ENCODE results near the gene PBLD.
"Not testable (repeated sequence)": the region's sequence is repeated elsewhere in the genome, so short reads cannot be mapped to it uniquely, and the experiment has no call there.

Gene PBLD

DNA sequence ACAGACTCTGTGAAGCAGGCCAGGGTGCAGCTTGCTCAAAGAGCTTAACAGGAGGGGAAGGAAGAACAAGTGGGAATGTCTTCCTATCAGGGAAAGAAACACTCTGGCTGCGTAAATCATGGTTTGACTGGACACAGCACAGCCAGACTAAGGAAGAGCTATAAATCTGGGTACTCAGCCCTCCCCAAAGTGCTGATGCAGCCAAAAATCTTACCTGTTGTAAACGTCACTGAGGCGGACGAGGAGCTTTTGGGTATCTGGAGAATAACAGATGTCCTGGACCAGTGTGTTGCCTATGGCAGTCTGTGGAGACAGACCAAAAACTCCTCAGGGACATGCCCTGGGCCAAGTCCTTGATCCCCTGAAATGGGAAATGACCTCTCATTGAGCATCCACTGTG, 44.0 kb downstream of the PBLD start:
- CTCF ChIA-PET = no interaction called here
- TF ChIP-seq LEF1 (IDR thresholded peaks at IDR 0.05; ENCODE audit: borderline replicate concordance) = no peak
- TF ChIP-seq ZNF384 (IDR thresholded peaks at IDR 0.05) = no peak
- no peak for TF ChIP-seq ELF4 (IDR thresholded peaks at IDR 0.05)
- no peak for TF ChIP-seq L3MBTL2 (conservative IDR thresholded peaks at IDR 0.05)
- no peak for TF ChIP-seq SP1 (IDR thresholded peaks at IDR 0.05)
- no peak for DNase-seq (ENCODE audit: extremely low spot score)
- POLR2A ChIA-PET = interaction anchor here (0.6 kb wide), 2 partner anchors 12 to 138 kb away, joined by 3 read pairs; no protein-coding TSS in a partner anchor

DNA sequence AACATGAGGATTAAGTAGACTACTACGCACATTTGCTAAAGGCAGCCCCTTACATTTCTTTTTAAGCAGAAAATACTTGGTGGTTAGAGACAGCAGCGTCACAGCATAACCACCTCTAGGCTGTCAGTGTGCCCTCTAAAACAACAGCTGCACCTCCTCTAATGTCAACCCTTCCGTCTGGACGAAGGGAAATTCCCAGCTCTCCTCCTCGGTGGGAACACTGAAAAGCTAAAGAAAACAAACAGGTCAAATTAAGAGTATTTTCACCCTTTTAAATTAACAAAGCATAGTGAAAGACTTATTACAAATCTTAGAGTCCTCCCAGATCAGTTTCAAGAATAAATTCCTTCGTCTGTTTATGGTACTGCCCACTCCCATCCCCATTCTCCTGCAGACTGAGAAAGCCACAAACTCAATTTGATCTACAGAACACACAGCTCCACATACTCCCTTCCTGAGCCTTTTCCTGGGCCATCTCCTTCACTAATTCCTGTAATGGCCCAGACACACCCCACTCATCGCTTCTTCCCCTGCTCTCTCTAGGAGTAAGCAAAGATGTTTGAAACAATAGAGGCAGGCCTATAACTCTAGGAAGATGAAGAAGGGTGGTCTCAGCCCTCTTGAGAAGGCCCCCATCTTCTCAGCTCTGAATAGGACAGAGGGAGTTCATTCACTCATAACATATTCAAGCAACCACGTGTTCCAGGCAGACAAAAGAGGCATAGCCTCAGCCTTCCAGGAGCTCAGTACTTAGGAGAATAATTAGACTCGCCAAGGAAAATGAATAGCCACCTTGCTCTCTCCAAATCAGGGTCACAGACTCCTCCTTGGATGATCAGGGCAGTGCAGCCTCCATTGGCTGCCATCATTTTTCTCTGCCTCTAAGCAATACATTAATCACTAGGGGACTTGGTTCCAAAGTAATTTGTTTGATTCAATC, 48.4 kb downstream of the PBLD start:
- no peak for DNase-seq (ENCODE audit: extremely low spot score)
- POLR2A ChIA-PET = no interaction called here
- TF ChIP-seq L3MBTL2 (conservative IDR thresholded peaks at IDR 0.05) (no peak), NFRKB (IDR thresholded peaks at IDR 0.05) (no peak), LEF1 (IDR thresholded peaks at IDR 0.05; ENCODE audit: borderline replicate concordance) (no peak)
- CTCF ChIA-PET = no interaction called here

DNA sequence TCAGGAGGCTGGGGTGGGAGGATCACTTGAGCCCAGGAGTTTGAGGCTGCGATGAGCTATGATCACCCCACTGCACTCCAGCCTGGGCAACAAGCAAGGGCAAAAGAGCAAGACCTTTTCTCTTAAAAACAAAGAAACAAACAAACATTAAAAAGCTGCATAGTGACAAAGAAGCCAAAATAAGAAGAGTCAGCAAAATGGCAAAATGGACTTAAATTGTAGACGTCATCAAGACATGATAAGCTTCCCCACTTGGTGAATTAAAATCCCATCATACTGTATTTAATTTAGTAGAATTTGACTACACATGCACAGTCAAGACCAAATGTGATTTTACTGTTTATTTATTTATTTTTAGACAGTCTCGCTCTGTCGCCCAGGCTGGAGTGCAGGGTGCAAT, 52.0 kb downstream of the PBLD start:
- no peak for TF ChIP-seq HDGF (IDR thresholded peaks at IDR 0.05; ENCODE audit: borderline replicate concordance)
- no peak for TF ChIP-seq FOXM1 (IDR thresholded peaks at IDR 0.05; ENCODE audit: borderline replicate concordance)
- CTCF ChIA-PET = no interaction called here
- DNase-seq (ENCODE audit: extremely low spot score) = no peak
- POLR2A ChIA-PET = no interaction called here

DNA sequence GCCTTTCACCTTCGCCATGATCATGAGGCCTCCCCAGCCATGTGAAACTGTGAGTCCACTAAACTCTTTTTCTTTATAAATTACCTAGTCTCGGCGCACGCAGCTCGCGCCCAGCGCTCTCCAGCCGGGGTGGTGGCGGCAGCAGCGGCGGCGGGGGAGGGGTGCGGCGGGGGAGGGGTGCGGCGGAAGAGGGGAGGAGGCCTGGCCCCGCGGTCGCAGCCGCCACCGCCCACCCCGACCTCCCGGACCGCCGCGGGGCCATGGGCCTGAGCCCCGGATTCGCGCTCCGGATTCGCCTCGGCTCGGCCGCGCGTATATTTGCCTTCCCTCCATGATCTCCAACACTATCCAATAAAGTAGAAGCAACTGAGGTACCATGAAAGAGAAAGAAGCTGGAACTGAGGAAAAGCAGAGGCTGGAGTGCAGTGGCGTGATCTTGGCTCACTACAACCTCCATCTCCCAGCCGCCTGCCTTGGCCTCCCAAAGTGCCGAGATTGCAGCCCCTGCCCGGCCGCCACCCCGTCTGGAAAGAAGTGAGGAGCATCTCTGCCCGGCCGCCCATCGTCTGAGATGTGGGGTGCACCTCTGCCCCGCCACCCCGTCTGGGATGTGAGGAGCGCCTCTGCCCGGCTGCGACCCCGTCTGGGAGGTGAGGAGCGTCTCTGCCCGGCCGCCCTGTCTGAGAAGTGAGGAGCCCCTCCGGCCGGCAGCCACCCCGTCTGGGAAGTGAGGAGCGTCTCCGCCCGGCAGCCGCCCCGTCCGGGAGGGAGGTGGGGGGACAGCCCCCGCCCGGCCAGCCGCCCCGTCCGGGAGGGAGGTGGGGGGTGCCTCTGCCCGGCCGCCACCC, 53.6 kb downstream of the PBLD start:
- POLR2A ChIA-PET = not testable (repeated sequence)

DNA sequence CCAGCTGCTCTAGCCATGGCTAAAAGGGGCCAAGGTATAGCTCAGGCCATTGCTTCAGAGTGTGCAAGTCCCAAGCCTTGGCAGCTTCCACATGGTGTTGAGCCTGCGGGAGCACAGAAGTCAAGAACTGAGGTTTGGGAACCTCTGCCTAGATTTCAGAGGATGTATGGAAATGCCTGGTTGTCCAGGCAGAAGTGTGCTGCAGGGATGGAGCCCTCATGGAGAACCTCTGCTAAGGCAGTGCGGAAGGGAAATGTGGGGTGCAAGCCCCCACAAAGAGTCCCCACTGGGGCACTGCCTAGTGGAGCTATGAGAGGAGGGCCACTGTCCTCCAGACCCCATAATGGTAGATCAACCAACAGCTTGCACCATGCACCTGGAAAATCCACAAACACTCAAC, 54.9 kb downstream of the PBLD start:
- POLR2A ChIA-PET, CTCF ChIA-PET: not testable (repeated sequence)

More for the DNA sequence above, 53.6 kb downstream of the PBLD start:
- DNase-seq (ENCODE audit: extremely low spot score); CTCF ChIA-PET: not testable (repeated sequence)

DNA sequence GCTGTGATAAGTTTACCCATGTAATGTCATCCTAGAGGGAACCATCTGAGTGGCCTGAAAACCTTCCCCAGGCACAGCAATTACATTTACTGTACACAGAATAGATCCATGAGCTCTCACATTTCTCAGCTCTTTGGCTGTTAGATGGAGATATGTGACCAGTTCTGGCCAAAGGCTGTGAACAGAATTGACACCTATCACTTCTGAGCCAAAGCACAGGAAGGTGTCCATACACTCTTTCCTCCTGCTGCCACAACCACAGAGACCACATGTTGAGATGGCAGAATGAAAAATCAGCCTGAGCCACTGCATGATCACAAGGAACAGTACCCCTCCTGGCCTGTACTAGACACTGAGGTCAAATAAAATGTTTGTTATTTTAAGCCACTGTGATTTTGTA, 56.5 kb downstream of the PBLD start:
- CTCF ChIA-PET = no interaction called here
- POLR2A ChIA-PET = interaction anchor here (0.7 kb wide), 1 partner anchor 55 kb away, joined by 3 read pairs; the partner anchor contains the start of gene HNRNPH3
- no peak for TF ChIP-seq FOXM1 (IDR thresholded peaks at IDR 0.05; ENCODE audit: borderline replicate concordance)
- TF ChIP-seq HDGF (IDR thresholded peaks at IDR 0.05; ENCODE audit: borderline replicate concordance) = no peak
- TF ChIP-seq ARNT (IDR thresholded peaks at IDR 0.05) = no peak
- TF ChIP-seq CTBP1 (IDR thresholded peaks at IDR 0.05; ENCODE audit: borderline replicate concordance) = no peak
- no peak for TF ChIP-seq SUZ12 (IDR thresholded peaks at IDR 0.05)
- TF ChIP-seq NFRKB (IDR thresholded peaks at IDR 0.05) = no peak
- TF ChIP-seq TARDBP (IDR thresholded peaks at IDR 0.05) = no peak
- no peak for TF ChIP-seq ZNF384 (IDR thresholded peaks at IDR 0.05)
- no peak for TF ChIP-seq FOXA1 (IDR thresholded peaks at IDR 0.05)
- no peak for TF ChIP-seq ELF4 (IDR thresholded peaks at IDR 0.05)
- no peak for TF ChIP-seq L3MBTL2 (conservative IDR thresholded peaks at IDR 0.05)
- TF ChIP-seq, protein P1, sequence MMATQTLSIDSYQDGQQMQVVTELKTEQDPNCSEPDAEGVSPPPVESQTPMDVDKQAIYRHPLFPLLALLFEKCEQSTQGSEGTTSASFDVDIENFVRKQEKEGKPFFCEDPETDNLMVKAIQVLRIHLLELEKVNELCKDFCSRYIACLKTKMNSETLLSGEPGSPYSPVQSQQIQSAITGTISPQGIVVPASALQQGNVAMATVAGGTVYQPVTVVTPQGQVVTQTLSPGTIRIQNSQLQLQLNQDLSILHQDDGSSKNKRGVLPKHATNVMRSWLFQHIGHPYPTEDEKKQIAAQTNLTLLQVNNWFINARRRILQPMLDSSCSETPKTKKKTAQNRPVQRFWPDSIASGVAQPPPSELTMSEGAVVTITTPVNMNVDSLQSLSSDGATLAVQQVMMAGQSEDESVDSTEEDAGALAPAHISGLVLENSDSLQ (IDR thresholded peaks at IDR 0.05) = no peak
- no peak for TF ChIP-seq FOXK2 (IDR thresholded peaks at IDR 0.05)
- no peak for TF ChIP-seq SP1 (IDR thresholded peaks at IDR 0.05)
- TF ChIP-seq BHLHE40 (IDR thresholded peaks at IDR 0.05; ENCODE audit: borderline replicate concordance) = no peak
- no peak for TF ChIP-seq LEF1 (IDR thresholded peaks at IDR 0.05; ENCODE audit: borderline replicate concordance)
- no peak for DNase-seq (ENCODE audit: extremely low spot score)

More for the DNA sequence above, 54.9 kb downstream of the PBLD start:
- DNase-seq (ENCODE audit: extremely low spot score) = not testable (repeated sequence)

DNA sequence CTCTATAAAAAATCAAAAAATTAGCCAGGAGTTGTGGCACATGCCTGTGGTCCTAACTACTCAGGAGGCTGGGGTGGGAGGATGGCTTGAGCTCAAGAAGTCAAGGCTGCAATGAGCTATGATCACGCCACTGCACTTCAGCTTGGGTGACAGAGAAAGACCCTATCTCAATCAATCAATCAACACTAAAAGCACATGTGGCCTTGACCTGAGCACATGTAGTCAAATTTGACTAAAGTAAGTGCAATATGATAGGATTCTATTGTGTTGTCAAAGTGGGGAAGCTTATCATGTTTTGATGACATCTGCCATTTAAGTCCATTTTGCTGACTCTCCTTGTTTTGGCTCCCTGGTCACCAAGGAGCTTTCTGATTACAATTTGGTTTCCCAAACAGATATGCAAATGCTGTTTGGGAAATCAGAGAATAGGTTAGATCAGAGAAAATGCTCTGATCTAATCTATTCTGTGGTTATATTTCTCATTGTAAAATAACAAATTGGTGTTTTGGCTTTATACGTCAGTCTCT, 57.1 kb downstream of the PBLD start:
- no peak for TF ChIP-seq NFRKB (IDR thresholded peaks at IDR 0.05)
- TF ChIP-seq CTBP1 (IDR thresholded peaks at IDR 0.05; ENCODE audit: borderline replicate concordance) = no peak
- TF ChIP-seq, protein P1 (IDR thresholded peaks at IDR 0.05) = no peak
- TF ChIP-seq TARDBP (IDR thresholded peaks at IDR 0.05) = no peak
- TF ChIP-seq ARNT (IDR thresholded peaks at IDR 0.05) = no peak
- TF ChIP-seq FOXA1 (IDR thresholded peaks at IDR 0.05) = no peak
- no peak for TF ChIP-seq L3MBTL2 (conservative IDR thresholded peaks at IDR 0.05)
- TF ChIP-seq SUZ12 (IDR thresholded peaks at IDR 0.05) = no peak
- TF ChIP-seq ELF4 (IDR thresholded peaks at IDR 0.05) = no peak
- TF ChIP-seq FOXK2 (IDR thresholded peaks at IDR 0.05) = no peak
- no peak for TF ChIP-seq HDGF (IDR thresholded peaks at IDR 0.05; ENCODE audit: borderline replicate concordance)
- TF ChIP-seq BHLHE40 (IDR thresholded peaks at IDR 0.05; ENCODE audit: borderline replicate concordance) = no peak
- TF ChIP-seq FOXM1 (IDR thresholded peaks at IDR 0.05; ENCODE audit: borderline replicate concordance) = no peak
- TF ChIP-seq LEF1 (IDR thresholded peaks at IDR 0.05; ENCODE audit: borderline replicate concordance) = no peak
- no peak for TF ChIP-seq ZNF384 (IDR thresholded peaks at IDR 0.05)
- no peak for TF ChIP-seq SP1 (IDR thresholded peaks at IDR 0.05)
- POLR2A ChIA-PET = interaction anchor here (0.7 kb wide), 1 partner anchor 56 kb away, joined by 3 read pairs; the partner anchor contains the start of gene HNRNPH3
- CTCF ChIA-PET = no interaction called here
- no peak for DNase-seq (ENCODE audit: extremely low spot score)

Measured in HEK293T (cell line).